ENCODE data around the gene TTLL11.

- TF ChIP-seq EP300 (IDR thresholded peaks at IDR 0.05; ENCODE audit: borderline replicate concordance in 1 of 2, low read depth in 1 of 2, low read length in 1 of 2) (no peak), GABPA (IDR thresholded peaks at IDR 0.05; ENCODE audit: low read depth) (no peak), USF2 (IDR thresholded peaks at IDR 0.05; ENCODE audit: borderline replicate concordance, low read depth, low read length) (no peak)
- TF ChIP-seq, protein P1, sequence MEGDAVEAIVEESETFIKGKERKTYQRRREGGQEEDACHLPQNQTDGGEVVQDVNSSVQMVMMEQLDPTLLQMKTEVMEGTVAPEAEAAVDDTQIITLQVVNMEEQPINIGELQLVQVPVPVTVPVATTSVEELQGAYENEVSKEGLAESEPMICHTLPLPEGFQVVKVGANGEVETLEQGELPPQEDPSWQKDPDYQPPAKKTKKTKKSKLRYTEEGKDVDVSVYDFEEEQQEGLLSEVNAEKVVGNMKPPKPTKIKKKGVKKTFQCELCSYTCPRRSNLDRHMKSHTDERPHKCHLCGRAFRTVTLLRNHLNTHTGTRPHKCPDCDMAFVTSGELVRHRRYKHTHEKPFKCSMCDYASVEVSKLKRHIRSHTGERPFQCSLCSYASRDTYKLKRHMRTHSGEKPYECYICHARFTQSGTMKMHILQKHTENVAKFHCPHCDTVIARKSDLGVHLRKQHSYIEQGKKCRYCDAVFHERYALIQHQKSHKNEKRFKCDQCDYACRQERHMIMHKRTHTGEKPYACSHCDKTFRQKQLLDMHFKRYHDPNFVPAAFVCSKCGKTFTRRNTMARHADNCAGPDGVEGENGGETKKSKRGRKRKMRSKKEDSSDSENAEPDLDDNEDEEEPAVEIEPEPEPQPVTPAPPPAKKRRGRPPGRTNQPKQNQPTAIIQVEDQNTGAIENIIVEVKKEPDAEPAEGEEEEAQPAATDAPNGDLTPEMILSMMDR (IDR thresholded peaks at IDR 0.05): no peak
These were observed 276.7 kb downstream of the TTLL11 start for GRCh38 chr9:121816449-121816817.

Data from SK-N-SH (cell line).